Fibroblast of upper back skin (primary cell): ENCODE results near the gene SH3RF3.
A peak's percentile ranks its signal among the peaks of the same experiment; 100 is the strongest.
"Not testable (repeated sequence)": the region's sequence is repeated elsewhere in the genome, so short reads cannot be mapped to it uniquely, and the experiment has no call there.

Experiments
- DNase-seq: peaks from one replicate; pipeline ENCODE4 v3.0.0-alpha.2; 2013

SH3RF3 gene

DNA sequence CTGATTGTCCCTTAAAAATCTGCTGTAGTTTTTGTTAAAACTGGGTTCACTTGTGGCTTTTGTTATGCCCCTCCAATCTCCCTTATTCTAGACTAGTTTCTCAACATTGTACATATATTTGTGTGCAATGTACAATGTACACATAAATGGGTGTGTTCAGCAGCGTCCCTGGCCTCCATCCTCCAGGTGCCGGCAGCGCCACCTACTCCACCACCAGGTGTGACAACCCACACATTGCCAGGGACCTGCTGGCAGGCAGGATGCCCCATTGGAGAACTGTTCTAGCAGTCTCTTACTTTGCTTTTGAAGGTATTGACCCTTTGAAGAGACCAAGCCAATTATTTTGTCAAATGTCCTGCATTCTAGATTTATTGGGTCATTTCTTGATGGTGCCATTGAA, 75.4 kb downstream of the SH3RF3 start:
- DNase-seq = no peak

DNA sequence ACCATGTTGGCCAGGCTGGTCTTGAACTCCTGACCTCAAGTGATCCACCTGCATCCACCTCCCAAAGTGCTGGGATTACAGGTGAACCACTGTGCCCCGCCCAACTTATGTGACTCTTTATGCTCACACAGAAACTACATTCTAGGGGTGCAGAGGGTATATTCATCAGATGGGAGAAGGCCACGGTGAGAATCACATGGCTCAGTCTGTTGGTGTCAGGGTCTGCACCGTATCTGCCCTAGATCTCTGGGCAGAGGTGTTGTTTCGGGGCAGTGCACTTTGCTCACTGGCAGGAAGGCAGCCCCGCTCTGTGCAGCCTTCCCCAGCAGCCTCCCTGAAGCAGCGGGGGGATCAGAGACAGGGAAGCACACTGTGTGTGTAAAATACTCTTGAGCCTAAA, 76.4 kb downstream of the SH3RF3 start:
- DNase-seq = no peak

DNA sequence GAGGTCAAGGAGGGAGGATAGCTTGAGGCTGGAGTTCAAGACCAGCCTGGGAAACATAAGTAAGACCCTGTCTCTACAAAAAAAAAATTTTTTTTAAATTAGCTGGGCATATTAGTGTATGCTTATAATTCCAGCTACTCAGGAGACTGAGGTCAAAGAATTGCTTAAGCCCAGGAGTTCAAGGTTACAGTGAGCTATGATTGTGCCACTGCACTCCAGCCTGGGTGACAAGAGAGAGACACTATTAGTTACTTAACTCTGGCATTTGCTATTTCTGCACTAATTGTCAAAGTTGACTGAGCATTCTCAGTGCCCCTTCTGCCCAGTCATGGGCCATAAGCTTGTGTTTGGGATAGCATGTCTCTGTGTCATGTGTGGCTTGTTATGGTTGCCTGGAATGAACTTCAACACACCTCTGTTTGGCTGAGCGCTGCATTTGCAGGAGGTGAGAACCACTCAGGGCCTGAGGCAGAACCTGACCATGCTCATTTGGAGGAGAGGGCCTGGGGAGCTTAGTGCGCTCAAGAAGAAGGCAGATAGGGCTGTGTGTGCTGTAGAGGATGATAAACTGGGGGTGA, 77.7 kb downstream of the SH3RF3 start:
- no peak for DNase-seq

DNA sequence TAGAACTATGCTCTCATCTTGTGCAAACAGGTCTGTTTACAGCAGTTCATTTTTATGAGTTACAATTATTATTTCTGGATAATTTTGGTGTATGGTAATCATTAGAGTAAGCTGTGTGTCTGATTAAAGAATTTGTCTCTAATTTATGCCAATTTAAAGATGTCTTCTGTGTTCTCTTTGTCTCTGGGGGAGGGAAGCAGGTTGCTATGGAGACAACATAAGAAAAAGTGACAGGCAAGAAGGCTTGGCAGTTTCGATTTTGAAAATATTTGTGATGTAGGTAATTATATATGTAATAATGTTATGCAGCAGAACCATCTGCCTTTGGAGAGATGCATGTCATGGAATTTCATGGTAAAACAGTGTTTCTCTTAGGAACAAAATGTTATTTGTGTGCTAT, 78.2 kb downstream of the SH3RF3 start:
- no peak for DNase-seq

DNA sequence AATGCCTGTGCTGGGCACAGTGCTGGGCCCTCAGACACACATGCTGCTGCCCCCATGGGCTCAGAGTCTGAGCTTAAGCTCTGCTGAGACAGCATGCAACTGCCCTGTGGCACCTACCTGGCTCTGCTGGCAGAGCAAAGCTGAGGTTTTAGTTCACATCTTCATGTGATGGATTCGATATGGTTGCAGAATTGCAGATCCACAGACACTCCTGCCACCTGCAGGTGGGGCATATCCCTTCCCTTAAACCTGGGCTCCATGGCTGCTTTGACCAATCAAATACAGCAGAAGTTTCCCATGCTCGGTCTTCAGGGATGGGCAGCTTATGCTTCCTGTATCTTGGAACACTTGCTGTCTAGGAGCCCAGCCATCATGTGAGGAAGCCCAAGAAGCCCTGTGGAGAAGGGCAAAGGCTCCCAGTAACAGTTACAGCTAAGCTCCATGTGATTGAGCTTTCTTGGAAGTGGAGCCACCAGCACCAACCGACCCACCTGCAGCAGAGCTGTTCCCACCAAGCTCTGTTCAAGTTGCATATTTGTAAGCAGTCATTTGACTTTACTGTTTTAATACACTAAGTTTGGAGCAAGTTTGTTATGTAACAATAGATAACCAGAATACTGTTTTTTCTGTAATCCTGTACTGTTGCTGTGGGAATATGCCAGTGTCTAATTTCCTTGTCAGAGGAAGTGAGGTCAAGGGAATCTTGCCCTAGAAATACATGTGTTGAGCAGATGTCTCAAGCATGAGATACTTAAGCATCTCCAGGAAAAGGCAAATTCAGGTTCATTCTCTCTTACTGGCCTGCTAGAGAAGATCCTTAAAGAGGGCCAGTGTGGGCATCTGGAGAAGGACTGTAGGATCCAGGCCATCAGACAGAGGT, 79.3 kb downstream of the SH3RF3 start:
- DNase-seq = peak; percentile 67

DNA sequence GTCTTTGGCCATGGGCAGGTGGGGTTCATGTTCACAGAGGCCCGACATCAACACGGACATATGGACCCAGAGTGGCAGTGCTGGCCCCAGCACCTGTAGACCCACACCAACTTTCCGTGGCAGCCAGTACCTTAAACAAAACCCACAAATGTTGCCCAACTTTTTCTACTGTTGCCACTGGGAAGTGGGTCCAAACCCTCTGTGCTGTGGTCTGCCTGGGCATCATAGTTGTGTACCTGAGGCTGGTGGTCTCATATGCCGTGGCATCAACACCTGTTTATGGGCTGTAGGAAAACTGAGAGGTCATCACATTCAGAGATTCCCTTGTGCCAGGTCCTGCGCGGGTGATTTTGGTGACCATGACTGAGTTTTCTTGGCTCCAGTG, 79.9 kb downstream of the SH3RF3 start:
- DNase-seq = no peak

DNA sequence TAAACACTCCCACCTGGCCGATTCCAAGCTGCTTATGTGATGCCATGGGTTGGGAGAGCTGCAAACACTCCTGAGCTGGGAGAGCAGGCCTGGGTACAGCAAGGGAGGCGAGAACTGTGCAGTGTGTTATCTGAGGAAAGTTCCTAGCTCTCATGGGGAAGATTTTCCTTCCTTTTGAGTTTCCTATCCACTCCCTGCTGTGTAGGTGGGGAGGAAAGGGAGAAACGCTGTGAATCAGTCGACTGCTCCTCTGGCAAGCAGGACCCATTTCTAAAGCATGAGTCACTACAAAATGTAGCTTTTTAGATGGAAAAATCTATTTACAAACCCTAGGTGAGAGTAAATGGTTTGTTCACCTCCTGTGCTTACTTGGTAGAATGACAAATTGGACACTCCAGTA, 80.4 kb downstream of the SH3RF3 start:
- peak; percentile 79 for DNase-seq

DNA sequence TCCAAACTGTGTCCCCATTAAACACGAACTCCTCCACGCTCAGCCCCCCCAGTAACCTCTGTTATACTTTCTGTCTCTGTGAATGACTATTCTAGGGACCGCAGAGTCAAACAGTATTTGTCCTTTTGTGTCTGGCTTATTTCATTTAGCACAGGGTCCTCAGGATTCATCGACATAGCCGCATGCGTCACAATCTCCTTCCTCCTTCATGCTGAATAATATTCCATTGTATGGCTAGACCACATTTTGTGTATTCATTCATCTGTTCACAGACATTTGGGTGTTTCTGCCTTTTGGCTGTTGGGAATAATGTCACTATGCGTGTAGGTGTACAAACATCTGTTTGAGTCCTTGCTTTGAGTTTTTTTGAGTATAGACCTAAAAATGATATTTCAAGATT, 80.9 kb downstream of the SH3RF3 start:
- no peak for DNase-seq

DNA sequence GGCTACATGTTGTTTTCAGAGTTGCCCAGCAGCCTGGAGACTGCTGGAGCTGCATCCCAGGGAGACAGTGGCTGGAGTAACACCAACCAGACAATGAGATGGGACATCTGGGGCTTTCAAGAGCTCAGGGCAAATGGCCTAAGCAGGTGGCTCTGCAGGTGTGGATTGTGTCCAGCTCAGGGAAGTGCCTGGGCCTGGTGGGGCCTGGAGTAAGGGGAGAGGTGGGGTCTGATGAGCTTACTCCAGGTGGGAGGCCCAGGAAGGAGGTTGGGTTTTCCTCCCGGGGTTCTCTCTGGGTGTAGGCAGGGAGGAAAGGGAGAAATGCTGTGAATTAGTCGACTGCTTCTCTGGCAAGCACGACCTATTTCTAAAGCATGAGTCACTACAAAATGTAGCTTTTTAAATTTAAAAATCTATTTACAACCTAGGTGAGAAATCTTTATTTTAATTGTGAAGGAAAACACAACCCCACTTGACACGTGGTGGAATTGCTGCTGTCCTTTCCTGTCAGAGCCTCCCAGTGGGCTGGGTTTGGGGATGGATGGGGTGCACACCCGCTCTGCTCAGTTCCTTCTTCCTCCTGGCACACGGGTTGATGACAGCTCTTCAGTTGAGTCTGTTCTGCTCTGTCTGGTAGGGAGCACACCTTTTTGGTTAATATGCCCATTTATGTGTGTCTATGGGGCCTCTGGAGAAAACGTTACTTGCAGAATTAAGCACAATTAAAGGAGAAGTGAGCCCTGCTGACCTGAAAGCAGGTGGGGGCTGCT, 81.6 kb downstream of the SH3RF3 start:
- DNase-seq = peak; percentile 24

DNA sequence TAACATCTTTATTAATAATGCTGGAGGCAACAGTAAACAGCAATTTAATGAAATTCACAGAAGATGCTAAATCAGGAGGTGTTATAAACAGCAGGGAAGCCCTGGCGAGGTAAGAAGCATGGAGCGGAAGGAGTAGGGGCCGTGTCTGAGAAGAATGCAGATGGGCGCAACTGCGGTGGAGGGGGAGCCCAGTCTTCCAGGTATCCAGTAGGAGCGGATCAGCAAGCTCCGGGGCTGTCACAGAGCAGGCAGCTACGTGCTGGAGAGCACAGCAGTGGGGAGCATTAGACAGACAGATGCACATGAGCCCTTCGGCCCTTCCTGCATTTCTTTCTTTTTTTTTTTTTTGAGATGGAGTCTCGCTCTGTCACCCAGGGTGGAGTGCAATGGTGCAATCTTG, 82.3 kb downstream of the SH3RF3 start:
- DNase-seq = no peak

DNA sequence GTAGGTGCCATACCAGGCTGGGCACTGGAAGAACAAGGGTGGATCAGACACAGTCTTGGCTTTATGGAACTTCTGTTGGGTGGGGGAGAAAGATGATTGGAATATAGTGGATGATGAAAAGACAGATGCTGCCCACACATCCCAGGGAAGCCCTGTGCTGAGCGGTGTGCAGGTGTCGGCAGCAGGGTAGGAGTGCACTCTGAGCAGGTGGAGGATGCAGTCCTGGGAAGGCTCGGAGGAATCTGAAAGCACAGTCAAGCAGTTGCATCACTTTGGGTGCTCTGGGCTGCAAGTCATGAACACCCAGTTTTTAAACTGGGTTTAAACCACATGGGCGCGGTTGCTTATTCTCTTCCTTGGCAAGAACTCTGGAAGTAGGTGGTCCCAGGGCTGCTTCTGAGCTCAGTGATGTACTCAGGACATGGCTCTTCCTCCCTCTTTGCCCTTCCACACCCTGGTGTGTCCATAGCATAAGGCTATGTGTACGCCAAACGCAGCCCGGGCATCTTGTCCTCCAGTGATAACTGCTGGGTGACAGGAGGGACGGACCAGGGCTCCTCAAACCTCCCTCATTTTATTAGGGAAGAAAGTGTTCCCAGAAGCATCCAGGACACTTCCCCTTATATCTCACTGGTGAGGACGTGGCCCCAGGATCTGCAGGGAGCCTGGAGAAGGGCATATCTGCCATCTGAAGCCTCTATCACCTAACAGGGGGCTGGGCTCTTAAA, 84.0 kb downstream of the SH3RF3 start:
- DNase-seq = no peak

DNA sequence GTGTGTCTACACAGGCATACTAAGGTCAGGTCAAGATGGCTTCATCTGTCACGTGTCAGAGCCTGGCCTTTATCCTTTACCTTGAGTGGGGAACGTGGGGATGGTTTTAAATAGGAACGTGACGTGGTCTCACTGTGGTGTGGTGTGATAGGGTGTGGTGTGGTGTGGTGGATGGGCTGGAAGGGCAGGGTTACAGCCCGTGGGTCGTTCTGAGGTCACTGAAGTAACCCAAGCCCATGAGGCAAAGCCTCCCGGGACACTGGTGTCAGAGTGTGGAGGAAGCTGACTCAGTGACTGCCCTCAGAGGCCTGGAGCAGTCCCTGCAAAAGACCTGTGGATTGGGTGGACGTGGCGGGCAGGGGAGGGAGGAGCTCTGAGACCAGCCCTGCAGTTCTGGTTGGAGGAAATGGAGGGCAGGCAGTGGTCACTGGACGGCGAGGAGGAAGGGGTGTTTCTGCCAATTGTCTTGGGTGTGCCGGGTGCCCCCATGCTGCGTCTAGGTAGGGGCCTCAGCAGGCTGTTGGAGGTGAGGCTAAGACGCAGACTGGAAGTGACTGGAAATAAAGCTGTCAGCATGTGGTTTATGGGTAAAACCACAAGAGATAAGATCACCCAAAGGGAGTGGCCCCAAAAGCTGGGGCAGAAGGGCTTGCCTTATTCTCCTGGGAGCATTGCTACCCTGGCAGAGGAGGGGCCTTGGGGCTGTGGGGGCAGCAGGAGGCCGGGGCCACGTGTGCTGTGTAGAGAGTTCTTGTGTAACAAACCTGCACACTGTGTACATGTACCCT, 84.8 kb downstream of the SH3RF3 start:
- peak; percentile 66 for DNase-seq

DNA sequence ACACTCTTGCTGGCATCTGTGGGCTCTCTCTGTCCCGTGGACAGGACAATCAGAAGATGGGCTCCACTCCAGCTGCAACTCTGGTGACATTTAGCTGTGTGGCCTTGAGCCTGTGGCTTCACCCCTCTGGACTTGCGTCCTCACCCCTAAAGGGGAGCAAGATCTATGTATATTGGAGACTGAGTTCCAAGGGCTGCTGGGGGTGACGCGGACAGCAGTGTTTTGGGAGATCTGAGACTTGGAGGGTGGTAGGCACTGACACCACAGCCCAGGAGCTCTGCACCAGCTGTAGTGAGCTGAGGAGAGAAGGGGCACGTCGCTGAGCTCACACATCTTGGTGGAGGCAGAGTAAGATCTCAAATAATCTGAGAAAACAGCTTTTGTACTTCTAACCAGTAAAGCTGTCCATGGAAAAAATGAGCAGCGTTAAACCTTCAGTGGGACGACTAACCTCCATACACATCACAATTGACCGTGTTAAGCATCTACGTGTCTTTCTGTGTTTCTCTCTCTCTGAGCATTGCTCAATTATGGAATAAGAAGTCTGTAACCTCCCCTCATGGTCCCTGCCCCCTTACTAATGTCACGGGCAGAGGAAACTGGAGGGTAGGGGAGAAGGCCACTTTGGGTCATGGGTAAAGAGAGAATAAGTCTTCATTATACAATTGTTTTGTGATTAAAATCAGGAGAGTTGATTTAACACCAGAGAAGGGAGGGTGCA, 85.8 kb downstream of the SH3RF3 start:
- DNase-seq = no peak

DNA sequence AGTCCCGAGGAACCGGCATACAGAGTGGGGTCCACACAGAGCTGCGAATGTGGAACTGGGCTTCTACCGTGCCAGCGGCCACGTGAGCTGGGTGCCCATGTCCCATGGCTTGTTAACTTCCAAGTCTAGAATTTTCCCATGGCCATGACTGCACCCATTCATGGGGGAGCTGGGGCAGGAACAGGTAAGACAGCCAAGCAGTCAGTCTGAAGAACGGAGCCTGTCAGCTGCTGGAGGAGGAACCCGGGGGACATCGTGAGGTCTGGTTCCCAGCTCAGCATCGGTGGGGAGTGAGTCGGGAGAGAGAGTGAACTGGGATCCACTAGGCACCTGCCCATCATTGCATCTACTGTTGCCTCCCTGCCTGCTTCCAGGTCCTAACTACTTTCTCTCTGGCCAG, 86.9 kb downstream of the SH3RF3 start:
- no peak for DNase-seq

DNA sequence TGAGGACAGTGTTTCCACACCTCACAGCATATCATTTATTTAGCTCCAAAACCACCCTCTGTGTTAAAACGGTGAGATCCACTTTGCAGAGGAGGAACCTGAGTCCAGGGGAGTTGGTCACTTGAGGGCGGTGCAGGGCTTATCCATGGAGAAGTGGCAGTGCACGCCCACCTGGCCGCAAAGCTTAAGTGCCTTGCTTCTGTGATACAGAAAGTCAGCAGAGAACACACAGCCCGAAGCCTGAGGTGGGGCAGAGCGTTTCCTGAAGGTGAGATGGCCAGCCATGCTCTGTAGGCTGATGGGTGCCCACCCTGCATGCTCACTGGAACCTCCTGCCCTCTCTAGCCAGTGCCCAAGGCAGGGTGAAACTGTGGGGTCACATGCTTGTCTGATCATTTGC, 87.3 kb downstream of the SH3RF3 start:
- DNase-seq = no peak

DNA sequence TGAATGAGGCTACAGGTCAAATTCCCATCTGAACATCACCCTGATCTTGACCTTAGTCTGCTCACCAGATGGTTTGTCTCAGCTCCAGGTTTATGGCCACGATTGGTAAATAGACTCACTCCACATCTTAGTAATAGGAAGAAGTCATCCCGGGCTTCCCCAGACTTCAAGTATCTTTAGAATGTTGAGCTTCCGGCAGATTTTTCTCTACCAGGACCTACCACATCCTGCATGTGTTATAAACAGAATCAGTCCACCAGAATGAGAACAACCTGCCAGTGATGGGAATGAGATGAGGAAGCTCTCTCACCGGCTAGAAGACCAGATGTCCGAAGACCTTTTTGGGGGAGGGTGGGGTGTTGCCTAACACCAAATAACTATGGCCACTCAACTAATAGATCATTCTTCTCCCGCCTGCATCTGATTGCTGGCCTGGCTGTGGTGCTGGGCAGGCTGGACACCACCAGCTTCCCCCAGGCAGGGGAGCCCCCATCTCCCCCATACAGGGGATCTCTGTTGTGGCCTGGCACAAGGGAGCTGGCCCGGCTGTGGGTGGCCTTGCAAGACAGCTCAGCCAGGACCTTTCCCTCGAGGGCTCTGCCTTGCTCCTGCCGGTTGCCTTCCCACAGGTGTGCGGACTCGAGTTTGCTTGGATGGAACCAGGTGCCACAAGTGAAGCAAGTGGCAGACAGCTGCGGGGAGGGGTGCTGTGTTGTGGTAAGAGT, 88.5 kb downstream of the SH3RF3 start:
- peak; percentile 71 for DNase-seq

DNA sequence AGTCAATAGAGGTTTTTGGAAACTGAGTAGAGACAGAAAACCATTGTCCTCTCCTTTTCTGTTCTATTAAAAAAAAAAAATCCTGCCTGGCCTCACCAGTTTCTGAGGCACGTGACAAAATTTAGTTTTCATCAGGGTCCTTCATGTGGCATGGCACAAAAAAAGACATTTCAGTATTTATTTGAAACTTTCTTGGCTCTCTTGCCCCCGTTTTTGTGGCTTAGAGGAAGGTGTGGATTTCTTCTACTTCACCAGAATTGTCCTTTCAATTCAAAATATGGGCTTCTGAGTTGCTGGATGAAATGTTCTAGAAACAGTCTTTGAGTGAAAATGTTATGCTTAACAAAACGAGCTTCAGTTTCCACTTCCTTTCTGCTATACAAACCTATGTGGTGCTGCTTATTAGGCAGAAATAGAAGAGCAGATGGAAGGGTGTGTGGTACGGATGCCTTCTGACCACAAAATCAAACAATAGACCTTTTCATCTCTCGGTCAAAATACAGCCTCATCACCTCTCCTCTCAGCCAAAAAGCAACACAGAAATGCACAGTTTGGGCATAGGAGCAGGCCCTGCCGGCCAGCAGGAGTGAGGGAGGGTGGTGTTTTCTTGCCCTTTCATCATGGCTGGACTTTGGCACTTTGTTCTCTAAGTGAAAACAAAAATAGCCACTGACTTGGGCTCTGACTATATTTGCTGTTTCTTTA, 89.2 kb downstream of the SH3RF3 start:
- DNase-seq = no peak

DNA sequence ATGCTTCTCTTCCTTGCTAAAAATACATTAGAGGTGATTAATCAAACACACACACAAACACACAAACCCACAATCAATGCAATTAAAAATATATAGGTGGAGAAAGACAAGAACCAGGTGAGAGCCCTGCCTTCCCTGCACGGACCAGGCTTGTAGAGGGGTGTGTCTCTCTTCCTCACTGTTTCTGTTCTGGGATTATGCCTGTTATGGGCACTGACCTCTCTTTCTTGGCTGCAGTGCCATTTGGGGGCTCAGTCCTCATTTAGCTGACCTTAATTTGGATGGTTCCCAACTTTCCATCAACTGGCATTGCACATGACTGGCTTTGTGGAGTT, 89.8 kb downstream of the SH3RF3 start:
- DNase-seq = no peak

DNA sequence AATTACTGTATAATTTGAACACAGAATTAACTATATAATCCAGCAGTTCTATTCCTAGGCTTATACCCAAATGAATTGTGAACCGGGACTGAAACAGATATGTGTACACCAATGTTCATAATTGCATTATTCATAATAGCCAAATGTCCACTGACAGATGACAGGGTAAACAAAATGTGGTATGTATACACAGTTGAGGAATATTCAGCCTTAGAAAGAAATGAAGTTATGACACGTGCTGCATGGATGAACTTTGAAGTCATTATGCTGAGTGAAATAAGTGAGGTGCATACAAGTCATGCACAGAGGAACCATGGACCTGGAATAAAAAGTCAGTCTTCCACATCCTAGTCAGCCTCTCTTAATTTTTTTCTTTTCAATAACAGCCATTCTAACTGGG, 91.9 kb downstream of the SH3RF3 start:
- DNase-seq = no peak

DNA sequence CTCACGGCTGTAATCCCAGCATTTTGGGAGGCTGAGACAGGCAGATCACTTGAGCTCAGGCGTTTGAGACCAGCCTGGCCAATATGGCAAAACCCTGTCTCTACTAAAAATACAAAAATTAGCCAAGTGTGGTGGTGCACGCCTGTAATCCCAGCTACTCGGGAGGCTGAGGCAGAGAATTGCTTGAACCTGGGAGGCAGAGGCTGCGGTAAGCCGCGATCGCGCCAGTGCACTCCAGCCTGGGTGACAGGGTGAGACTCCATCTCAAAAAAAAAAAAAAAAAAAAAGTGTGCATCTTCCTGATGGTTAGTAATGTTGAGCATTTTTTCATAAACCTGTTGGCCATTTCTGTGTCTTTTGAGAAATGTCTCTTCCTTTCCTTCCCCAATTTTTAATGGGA, 92.3 kb downstream of the SH3RF3 start:
- DNase-seq = not testable (repeated sequence)

DNA sequence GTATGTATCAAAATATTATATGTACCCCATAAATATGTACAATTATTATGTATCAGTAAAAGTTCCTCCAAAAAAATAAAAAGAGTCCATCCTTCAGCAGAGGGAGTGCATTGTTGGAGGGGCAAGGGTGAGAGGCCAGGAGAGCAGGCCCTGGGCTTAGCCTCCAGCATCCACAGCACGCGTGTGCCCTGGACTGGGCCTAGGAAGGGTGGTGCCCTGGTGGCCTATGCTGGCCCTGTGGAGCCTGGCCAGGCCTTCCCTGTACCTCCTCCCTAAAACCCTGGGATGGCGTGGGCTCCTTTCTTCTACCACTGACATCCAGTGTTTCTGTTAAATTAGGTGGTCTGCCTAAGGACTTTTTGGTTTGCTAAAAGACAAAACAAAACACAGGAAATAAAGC, 93.4 kb downstream of the SH3RF3 start:
- DNase-seq = no peak
